GM12878 (cell line): ENCODE measurements around the gene BIK. TPM values are rescaled to one million over a fixed set of nuclear protein-coding genes. Genes with fewer than 3 reads are reported as not detected.
A peak's percentile ranks its signal among the peaks of the same experiment; 100 is the strongest.

Experiments used
- ATAC-seq: fragments of 200-7000 bp; cut with Tn5 transposase; 3 replicates; pipeline ENCODE4 v1.9.1; 2020; ENCODE audit warnings: mild to moderate bottlenecking, moderate library complexity
- BruUV-seq: library from RNA; stranded (reverse); fragments of 400-500 nt; replicated peaks from 2 replicates; lab custom pipeline; 2021; lab: Mats Ljungman, UMichigan
- CTCF ChIA-PET: fragments of 300-600 bp; sonication (Branson Sonifier 250); formaldehyde crosslinking; extraction: SDS; loops from one replicate; lab custom pipeline; 2021; ENCODE audit warnings: inconsistent platforms; lab: Yijun Ruan, JAX
- POLR2A ChIA-PET: fragments of 350-600 bp; formaldehyde crosslinking; extraction: SDS; loops from one replicate; lab custom pipeline; 2021; ENCODE audit warnings: inconsistent platforms; lab: Charles Lee
- RAD21 ChIA-PET: fragments of 300-600 bp; sonication (Branson Sonifier 250); formaldehyde crosslinking; loops from one replicate; lab custom pipeline; 2023; ENCODE audit warnings: antibody characterized with exemption; ENCODE audit not compliant: unreplicated experiment; lab: Charles Lee
- SMC1A ChIA-PET: fragments of 300-600 bp; sonication (Branson Sonifier 250); formaldehyde crosslinking; loops from one replicate; lab custom pipeline; 2023; ENCODE audit not compliant: unreplicated experiment, uncharacterized antibody; lab: Charles Lee
- DNase-seq: peaks from one replicate; pipeline ENCODE4 v3.0.0-alpha.2; 2011; ENCODE audit warnings: low read depth, low spot score
- FAIRE-seq: peaks from 3 replicates; lab custom pipeline; 2011; peaks lifted over from hg19 to GRCh38; lab: Jason Lieb, UNC
- H2AFZ ChIP-seq: 2 replicates; pipeline ENCODE4 v1.6.0; 2011; ENCODE audit warnings: low read depth, low read length, control low read depth; ENCODE audit not compliant: control insufficient read depth
- H3K27ac ChIP-seq: 2 replicates; pipeline ENCODE4 v1.5.1; 2011; ENCODE audit warnings: control low read depth; ENCODE audit not compliant: control insufficient read depth, insufficient read depth
- H3K27me3 ChIP-seq, 2 experiments: replicated peaks in 1 of 2; 2 replicates each; pipeline versions ENCODE4 v1.6.0 to v1.6.1; 2011; ENCODE audit warnings: low read length in 1 of 2; ENCODE audit not compliant: control insufficient read depth in 2 of 2, insufficient read depth in 2 of 2
- H3K36me3 ChIP-seq, 2 experiments: 2 replicates each; pipeline ENCODE4 v1.5.1; 2011; ENCODE audit warnings: low read length in 1 of 2; ENCODE audit not compliant: control insufficient read depth in 2 of 2, insufficient read depth in 2 of 2
- H3K4me1 ChIP-seq: 2 replicates; pipeline ENCODE4 v1.6.1; 2011; ENCODE audit warnings: mild to moderate bottlenecking, low read length, moderate library complexity, mixed read lengths; ENCODE audit not compliant: control insufficient read depth, insufficient read depth
- H3K4me2 ChIP-seq: 2 replicates; pipeline ENCODE4 v1.6.0; 2011; ENCODE audit warnings: control low read depth; ENCODE audit not compliant: control insufficient read depth, insufficient read depth
- H3K4me3 ChIP-seq: fragments of 200-600 bp; sonication (generic); 2 replicates; pipeline ENCODE4 v1.5.1; 2016
- H3K79me2 ChIP-seq: 2 replicates; pipeline ENCODE4 v1.6.0; 2011; ENCODE audit warnings: low read length; ENCODE audit not compliant: control insufficient read depth, insufficient read depth
- H3K9ac ChIP-seq: 2 replicates; pipeline ENCODE4 v1.8.0; 2011; ENCODE audit warnings: low read length, control low read depth, mixed read lengths; ENCODE audit not compliant: control insufficient read depth, insufficient read depth
- H3K9me3 ChIP-seq: replicated peaks from 3 replicates; pipeline ENCODE4 v1.5.1; 2011; ENCODE audit warnings: mild to moderate bottlenecking, low read length; ENCODE audit not compliant: control insufficient read depth, insufficient read depth
- H4K20me1 ChIP-seq: 2 replicates; pipeline ENCODE4 v1.6.0; 2011; ENCODE audit not compliant: control insufficient read depth, insufficient read depth
- ATF2 ChIP-seq: IDR thresholded peaks from 2 replicates; pipeline ENCODE4 v1.6.1; 2012; ENCODE audit warnings: low read length, inconsistent platforms
- BHLHE40 ChIP-seq, 2 experiments: fragments of 450-650 bp in 1 of 2; IDR thresholded peaks; 2 replicates each; pipeline ENCODE4 v1.6.1; 2011 to 2017; ENCODE audit warnings: low read depth in 2 of 2, borderline replicate concordance in 1 of 2, improper control_type of control experiment in 1 of 2, low read length in 1 of 2, mild to moderate bottlenecking in 1 of 2
- CBX5 ChIP-seq: sonication (generic); IDR thresholded peaks from 2 replicates; pipeline ENCODE4 v1.6.1; 2016; ENCODE audit warnings: low read depth, moderate library complexity, mild to moderate bottlenecking, inconsistent platforms
- DPF2 ChIP-seq: fragments of 450-650 bp; IDR thresholded peaks from 2 replicates; pipeline ENCODE4 v1.6.1; 2017; ENCODE audit warnings: mild to moderate bottlenecking
- IKZF1 ChIP-seq: fragments of 450-650 bp; conservative IDR thresholded peaks from 2 replicates; pipeline ENCODE4 v1.6.1; 2017; ENCODE audit warnings: antibody characterized with exemption, mild to moderate bottlenecking
- IKZF2 ChIP-seq, 2 experiments: fragments of 450-650 bp; IDR thresholded peaks; 2 replicates each; pipeline ENCODE4 v1.6.1; 2017; ENCODE audit warnings: mild to moderate bottlenecking in 2 of 2, moderate library complexity in 2 of 2
- NR2F1 ChIP-seq: fragments of 450-650 bp; conservative IDR thresholded peaks from 2 replicates; pipeline ENCODE4 v1.6.1; 2017; ENCODE audit warnings: mild to moderate bottlenecking
- PAX8 ChIP-seq: fragments of 450-650 bp; IDR thresholded peaks from 2 replicates; pipeline ENCODE4 v1.6.1; 2017; ENCODE audit warnings: mild to moderate bottlenecking, moderate library complexity
- PRDM15 ChIP-seq: fragments of 450-650 bp; formaldehyde crosslinking; IDR thresholded peaks from 2 replicates; pipeline ENCODE4 v1.4.0; 2020; ENCODE audit warnings: mild to moderate bottlenecking, moderate library complexity
- ZNF384 ChIP-seq: IDR thresholded peaks from 2 replicates; pipeline ENCODE4 v1.6.1; 2012; ENCODE audit warnings: low read depth, mild to moderate bottlenecking, low read length, improper control_type of control experiment, borderline replicate concordance
- WGBS: methylation state at CpG from one replicate; pipeline ENCODE4 v1.1.6; 2016; ENCODE audit warnings: low lambda C conversion rate; ENCODE audit not compliant: insufficient replicate concordance, insufficient coverage; ENCODE audit errors: missing lambda C conversion rate; 5-methylcytosine and 5-hydroxymethylcytosine counted together
- in situ Hi-C: fragments of 300-500 bp; cut with MboI; formaldehyde crosslinking; loops from 9 replicates; pipeline ENCODE4 v1.14.3; 2018; ENCODE audit warnings: mixed read lengths
- intact Hi-C: fragments of 100-400 bp; cut with micrococcal nuclease; formaldehyde crosslinking; loops from one replicate; pipeline ENCODE4 v1.14.2; 2022; ENCODE audit not compliant: unreplicated experiment
- polyA plus RNA-seq, 11 experiments: library from polyadenylated mRNA; depleted of rRNA in 4 of 11; unstranded in 6 of 11; stranded (reverse) in 5 of 11; fragments of >200 nt; fragmentation: Nextera tagmentation in 4 of 11; fragmentation: Illumina TruSeq in 1 of 11; extraction: Ambion mirVana in 4 of 11; extraction: Trizol in 1 of 11; gene quantifications; 1 replicate in 1 of 11; 2 replicates in 10 of 11; pipeline versions ENCODE4 v1.2.1 to v1.2.3, GENCODE V29; 2011 to 2016; ENCODE audit warnings: inconsistent platforms in 2 of 11, missing spikeins in 2 of 11, low read depth in 1 of 11
- total RNA-seq, 4 experiments: library from RNA; depleted of rRNA in 3 of 4; stranded (reverse); fragments of >200 nt in 3 of 4; fragmentation: Illumina TruSeq in 1 of 4; extraction: Trizol in 1 of 4; gene quantifications; 2 replicates each; pipeline versions ENCODE4 v1.2.1 to v1.2.3, GENCODE V29; 2013 to 2021

BIK gene
- total and polyA plus RNA-seq, 10 of the 15 experiments (the other 5 are each of a cell fraction or from before 2014, with no cell fraction given), result 0.33 to 9.8 (median 3.9) TPM

GRCh38 chr22:43085658-43086606 is 24.6 kb upstream of the BIK start (continued):
- no peak for TF ChIP-seq PAX8
- TF ChIP-seq NR2F1, result peak; percentile 96
- TF ChIP-seq BHLHE40 (IDR thresholded peaks at IDR 0.05; ENCODE audit: borderline replicate concordance in 1 of 2, low read depth in 2 of 2, low read length in 1 of 2), result peak; percentile 76 to 87
- TF ChIP-seq IKZF1, result peak; percentile 69
- TF ChIP-seq DPF2, result 0 out of 2 replicates have a peak, but pooled peaks have one; percentile 8
- peak; percentile 70; the same call in 1 of the 2 replicates for TF ChIP-seq ATF2
- no peak for TF ChIP-seq ZNF384

GRCh38 chr22:43088627-43088983 is 21.9 kb upstream of the BIK start:
- intact Hi-C loops (loop anchor here (5.0 kb wide), 1 partner anchor 476 kb away; the partner anchor contains the start of gene POLDIP3), in situ Hi-C loops (no loop called here)
- 28% methylated on average over 9 of the region's 9 CpGs for WGBS
- ChIA-PET CTCF (no interaction called here), SMC1A (no interaction called here), POLR2A (no interaction called here), RAD21 (no interaction called here)
- H3K4me2 ChIP-seq, result peak overlapping the region; percentile 69
- DNase-seq (no peak), ATAC-seq (no peak), FAIRE-seq (no peak)
- TF ChIP-seq CBX5 (no peak), IKZF2 (IDR thresholded peaks at IDR 0.05) (peak; percentile 10 to 13; a peak in 1 of 4 replicates), PRDM15 (CRISPR knock-in tag) (no peak)
- H3K4me1 ChIP-seq, result peaks cover 15% of the 10 kb centered on the region
- peak overlapping the region; percentile 27; the same call in 1 of the 2 replicates for H3K27ac ChIP-seq
- H3K9ac ChIP-seq, result peak overlapping the region; percentile 49
- peak overlapping the region; percentile 74 for H3K4me3 ChIP-seq
- H4K20me1 ChIP-seq, result no peaks in the 10 kb centered on the region
- no peaks in the 10 kb centered on the region for H3K36me3 ChIP-seq
- peak overlapping the region; percentile 83 for H2AFZ ChIP-seq
- BruUV-seq, result TSS peak; percentile 83
- no peaks in the 10 kb centered on the region for H3K27me3 ChIP-seq
- no peaks in the 10 kb centered on the region; the same call in 1 of the 2 replicates for H3K79me2 ChIP-seq
- no peaks in the 10 kb centered on the region for H3K9me3 ChIP-seq
